Measurements from ENCODE around the gene SORCS2. TPM values are rescaled to one million over a fixed set of nuclear protein-coding genes. Genes with fewer than 3 reads are reported as not detected.

SORCS2 gene
- total RNA-seq, 4 donors from 2014 or later, result 2.0 to 7.4 (median 3.6) TPM

DNA sequence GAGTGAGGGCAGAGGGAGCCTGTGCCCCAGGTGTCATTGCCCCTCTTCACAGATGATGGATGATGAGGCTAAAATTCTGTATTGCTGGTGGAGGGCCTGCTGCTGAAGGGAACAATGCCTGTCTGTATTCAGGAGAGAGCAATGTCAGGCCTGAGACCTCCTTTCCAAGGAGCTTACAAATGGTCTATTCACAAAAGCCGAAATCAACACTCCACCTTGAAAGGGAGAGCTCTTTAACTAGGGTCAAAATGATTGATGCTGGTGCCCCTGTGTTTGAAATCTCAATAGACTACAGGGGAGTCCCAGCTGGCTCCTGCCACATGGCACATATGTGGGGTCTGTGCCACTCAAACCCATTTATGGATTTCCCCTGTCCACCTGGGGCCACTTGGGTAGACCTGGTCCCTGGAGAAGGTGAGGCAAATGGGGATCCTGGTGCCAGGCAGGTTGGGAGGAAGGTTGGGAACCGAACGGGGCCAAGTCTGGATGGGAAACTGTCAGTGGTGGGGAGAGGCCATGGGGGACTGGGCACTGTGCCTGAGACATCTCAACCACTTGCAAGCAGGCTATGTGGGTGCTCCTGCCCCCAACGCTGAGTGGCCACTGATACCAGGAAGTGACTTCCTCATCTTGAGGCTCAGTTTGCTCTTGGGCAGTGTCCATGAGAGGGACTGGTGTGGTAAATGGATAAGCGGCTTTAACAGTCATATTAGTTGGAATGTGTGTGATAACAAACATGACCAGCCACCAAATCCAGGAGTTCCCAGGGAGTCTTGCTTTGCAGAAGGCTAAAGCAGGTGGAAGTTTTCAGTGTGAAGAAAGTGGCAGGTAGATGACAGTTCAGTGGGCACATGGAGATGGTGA lies 466.2 kb downstream of the SORCS2 start:
- Histone ChIP-seq H3K9me3 (no peaks in the 10 kb centered on the region), H3K4me1 (no peaks in the 10 kb centered on the region), H3K4me3 (no peak overlapping the region), H3K36me3 (no peaks in the 10 kb centered on the region), H3K27me3 (peaks cover 9% of the 10 kb centered on the region), H3K27ac (no peak overlapping the region)
- no peak for ATAC-seq
- TF ChIP-seq POLR2A (IDR thresholded peaks at IDR 0.05) (no peak), EP300 (IDR thresholded peaks at IDR 0.05) (no peak), POLR2AphosphoS5 (IDR thresholded peaks at IDR 0.05) (no peak)
- TF ChIP-seq, protein P1, sequence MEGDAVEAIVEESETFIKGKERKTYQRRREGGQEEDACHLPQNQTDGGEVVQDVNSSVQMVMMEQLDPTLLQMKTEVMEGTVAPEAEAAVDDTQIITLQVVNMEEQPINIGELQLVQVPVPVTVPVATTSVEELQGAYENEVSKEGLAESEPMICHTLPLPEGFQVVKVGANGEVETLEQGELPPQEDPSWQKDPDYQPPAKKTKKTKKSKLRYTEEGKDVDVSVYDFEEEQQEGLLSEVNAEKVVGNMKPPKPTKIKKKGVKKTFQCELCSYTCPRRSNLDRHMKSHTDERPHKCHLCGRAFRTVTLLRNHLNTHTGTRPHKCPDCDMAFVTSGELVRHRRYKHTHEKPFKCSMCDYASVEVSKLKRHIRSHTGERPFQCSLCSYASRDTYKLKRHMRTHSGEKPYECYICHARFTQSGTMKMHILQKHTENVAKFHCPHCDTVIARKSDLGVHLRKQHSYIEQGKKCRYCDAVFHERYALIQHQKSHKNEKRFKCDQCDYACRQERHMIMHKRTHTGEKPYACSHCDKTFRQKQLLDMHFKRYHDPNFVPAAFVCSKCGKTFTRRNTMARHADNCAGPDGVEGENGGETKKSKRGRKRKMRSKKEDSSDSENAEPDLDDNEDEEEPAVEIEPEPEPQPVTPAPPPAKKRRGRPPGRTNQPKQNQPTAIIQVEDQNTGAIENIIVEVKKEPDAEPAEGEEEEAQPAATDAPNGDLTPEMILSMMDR (IDR thresholded peaks at IDR 0.05), result no peak
- WGBS, 2 donors (ENCODE audit: low coverage in 1 of 2), result 80 to 83% methylated on average over 1 of the region's 5 CpGs

- ATAC-seq, result no peak
- Histone ChIP-seq H3K27me3 (peaks cover 2% of the 10 kb centered on the region), H3K4me3 (no peak overlapping the region), H3K36me3 (no peaks in the 10 kb centered on the region), H3K4me1 (no peaks in the 10 kb centered on the region), H3K27ac (no peak overlapping the region), H3K9me3 (no peaks in the 10 kb centered on the region)
- no peak for TF ChIP-seq POLR2A (IDR thresholded peaks at IDR 0.05)
- TF ChIP-seq EP300 (IDR thresholded peaks at IDR 0.05), result no peak
- TF ChIP-seq, protein P1 (IDR thresholded peaks at IDR 0.05), result no peak
- no peak for TF ChIP-seq POLR2AphosphoS5 (IDR thresholded peaks at IDR 0.05)
- WGBS, 2 donors (ENCODE audit: low coverage in 1 of 2), result 92 to 100% methylated on average over 1 to 2 of the region's 8 CpGs
Observed at GRCh38 chr4:7659429-7660175, 467.3 kb downstream of the SORCS2 start.

DNA sequence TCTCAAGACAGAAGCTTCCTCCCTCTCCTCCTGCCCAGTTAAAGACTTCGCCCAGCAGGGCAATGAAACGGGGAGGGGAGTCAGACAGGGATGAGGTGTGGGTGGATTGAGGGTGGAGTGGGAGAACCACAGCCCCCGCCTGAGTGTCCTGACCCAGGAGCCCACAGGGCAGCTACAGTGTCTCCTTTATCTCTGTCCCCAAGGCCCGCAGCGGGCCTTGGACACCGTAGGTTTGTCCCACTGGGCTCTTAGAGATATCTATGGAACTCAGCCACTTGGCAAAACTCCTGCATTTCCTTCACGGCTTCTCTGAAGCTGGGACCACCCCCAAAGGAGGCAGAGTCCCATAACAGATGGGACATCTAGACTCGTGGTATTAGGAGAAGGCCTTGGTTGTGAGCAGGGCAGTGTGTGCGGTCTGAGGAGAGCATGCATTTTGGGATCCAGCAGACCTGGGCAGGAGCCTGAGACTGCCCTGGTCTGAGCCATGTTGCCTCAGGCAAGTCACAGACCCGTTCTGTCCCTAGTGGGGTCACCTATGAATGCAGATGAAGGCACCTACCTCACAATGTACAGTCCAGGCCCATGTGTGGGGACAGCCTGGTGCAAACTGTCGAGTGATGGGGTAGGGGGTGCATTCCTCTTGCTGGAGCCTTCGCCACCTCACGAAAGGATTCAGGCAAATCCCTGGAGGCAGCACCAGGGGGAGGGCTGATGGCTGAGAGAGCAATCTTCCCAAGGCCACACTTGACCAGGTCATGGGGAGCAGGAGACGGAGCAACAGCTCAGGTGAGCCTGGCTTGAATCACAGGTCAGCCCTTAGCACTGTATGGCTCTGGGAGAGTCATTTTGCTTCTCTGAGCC lies 468.1 kb downstream of the SORCS2 start:
- no peaks in the 10 kb centered on the region for H3K4me1 ChIP-seq
- no peaks in the 10 kb centered on the region for H3K27me3 ChIP-seq
- TF ChIP-seq POLR2AphosphoS5 (IDR thresholded peaks at IDR 0.05) (no peak), EP300 (IDR thresholded peaks at IDR 0.05) (no peak), POLR2A (IDR thresholded peaks at IDR 0.05) (no peak)
- TF ChIP-seq, protein P1 (IDR thresholded peaks at IDR 0.05), result no peak
- no peaks in the 10 kb centered on the region for H3K9me3 ChIP-seq
- H3K36me3 ChIP-seq, result no peaks in the 10 kb centered on the region
- ATAC-seq, result no peak
- WGBS, 2 donors (ENCODE audit: low coverage in 1 of 2), result 43 to 76% methylated on average over 3 to 5 of the region's 14 CpGs
- no peak overlapping the region for H3K4me3 ChIP-seq
- H3K27ac ChIP-seq, result no peak overlapping the region

- TF ChIP-seq, protein P1 (IDR thresholded peaks at IDR 0.05), result no peak
- no peak for TF ChIP-seq POLR2AphosphoS5 (IDR thresholded peaks at IDR 0.05)
- no peak for TF ChIP-seq EP300 (IDR thresholded peaks at IDR 0.05)
- TF ChIP-seq POLR2A (IDR thresholded peaks at IDR 0.05), result no peak
- WGBS, 2 donors (ENCODE audit: low coverage in 1 of 2), result 87% methylated on average over 19 of the region's 23 CpGs; no CpG with 5 or more reads in 1 of the 2 donors
- H3K4me1 ChIP-seq, result no peaks in the 10 kb centered on the region
- H3K27me3 ChIP-seq, result no peaks in the 10 kb centered on the region
- H3K36me3 ChIP-seq, result no peaks in the 10 kb centered on the region
- H3K27ac ChIP-seq, result no peak overlapping the region
- H3K9me3 ChIP-seq, result no peaks in the 10 kb centered on the region
- no peak for ATAC-seq
- H3K4me3 ChIP-seq, result no peak overlapping the region
Observed at GRCh38 chr4:7661066-7661748, 468.9 kb downstream of the SORCS2 start.
